Activated CD8-positive, alpha-beta memory T cell treated with anti-CD3 and anti-CD28 coated beads, Interleukin-2, amount 50 U/mL, for 1 hour (primary cell): ENCODE data around the gene CLMN.

ENCODE experiments used
- DNase-seq: peaks from one replicate; pipeline ENCODE4 v3.0.0-alpha.2; 2020; ENCODE audit errors: extremely low read depth

Gene CLMN

GRCh38 chr14:95238487-95239298, 81.0 kb downstream of the CLMN start:
- DNase-seq, result no peak

- no peak for DNase-seq
Observed at GRCh38 chr14:95237958-95238340, 81.8 kb downstream of the CLMN start.

- DNase-seq, result no peak
Observed at GRCh38 chr14:95237121-95237957, 82.4 kb downstream of the CLMN start.

GRCh38 chr14:95236221-95236620, 83.5 kb downstream of the CLMN start:
- DNase-seq, result no peak

- no peak for DNase-seq
Observed at GRCh38 chr14:95235767-95236166, 83.9 kb downstream of the CLMN start.

GRCh38 chr14:95235351-95235750, 84.4 kb downstream of the CLMN start:
- no peak for DNase-seq

- DNase-seq, result no peak
Observed at GRCh38 chr14:95234426-95234825, 85.3 kb downstream of the CLMN start.

GRCh38 chr14:95233702-95234241, 85.9 kb downstream of the CLMN start:
- no peak for DNase-seq

- DNase-seq, result no peak
Observed at GRCh38 chr14:95232894-95233584, 86.7 kb downstream of the CLMN start.

- no peak for DNase-seq
Observed at GRCh38 chr14:95231966-95232633, 87.6 kb downstream of the CLMN start.

GRCh38 chr14:95229749-95230148, 90.0 kb downstream of the CLMN start:
- DNase-seq, result no peak

- no peak for DNase-seq
Observed at GRCh38 chr14:95228240-95228639, 91.5 kb downstream of the CLMN start.

- no peak for DNase-seq
Observed at GRCh38 chr14:95227279-95227860, 92.3 kb downstream of the CLMN start.

GRCh38 chr14:95226801-95227200, 92.9 kb downstream of the CLMN start:
- no peak for DNase-seq

- DNase-seq, result no peak
Observed at GRCh38 chr14:95225251-95225887, 94.3 kb downstream of the CLMN start.

- no peak for DNase-seq
Observed at GRCh38 chr14:95222870-95223398, 96.8 kb downstream of the CLMN start.

GRCh38 chr14:95222151-95222631, 97.5 kb downstream of the CLMN start:
- no peak for DNase-seq

GRCh38 chr14:95221531-95221930, 98.2 kb downstream of the CLMN start:
- DNase-seq, result no peak

- no peak for DNase-seq
Observed at GRCh38 chr14:95220663-95221231, 99.0 kb downstream of the CLMN start.
